Measurements from ENCODE around the gene SULT1C3. TPM values are rescaled to one million over a fixed set of nuclear protein-coding genes. Genes with fewer than 3 reads are reported as not detected.

SULT1C3 gene
- not detected in 2 replicates for total RNA-seq

DNA sequence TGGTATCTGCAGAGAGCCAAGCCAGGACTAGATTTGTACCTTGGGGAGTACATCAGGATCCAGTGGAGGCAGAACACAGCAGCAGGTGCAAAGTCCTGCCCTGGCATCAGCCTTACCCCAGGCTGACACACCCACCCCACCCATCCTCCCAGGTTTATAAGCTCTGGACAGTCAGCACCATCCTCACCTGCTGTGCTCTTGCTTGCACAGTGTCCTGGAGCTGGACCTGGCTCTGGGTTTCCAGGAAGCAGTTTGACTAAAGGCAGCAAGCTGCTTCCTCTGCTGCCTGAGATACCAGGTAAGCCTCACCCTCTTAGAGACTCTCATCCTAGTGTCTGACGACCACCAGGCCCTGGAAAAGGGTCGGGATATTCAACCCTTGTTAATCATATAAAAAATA lies at the start of gene SULT1C3:
SULT1C3 (plus strand) TSS at position 183 of the 400 bp plus-strand sequence. CDS start 7,227 bp downstream, outside the sequence.

GRCh38 chr2:108288534-108289106 lies 48.9 kb downstream of the SULT1C3 start, which contains the start of gene SULT1C2:
SULT1C2 (plus strand) TSS chr2:108288895; CDS start chr2:108293668, 4,773 bp downstream.

Other genes starting within 250 kb of the SULT1C3 start
- not detected in 2 replicates for gene SULT1C2, start 48.9 kb downstream of the SULT1C3 start, total RNA-seq
- 4.3 and 9.3 TPM in 2 replicates for gene SULT1C4, start 138.0 kb downstream of the SULT1C3 start, total RNA-seq
- 16.7 and 26.1 TPM in 2 replicates for gene GCC2, start 209.2 kb downstream of the SULT1C3 start, total RNA-seq

Data from endothelial cell of coronary artery (primary cell).